Fibroblast of gingiva (primary cell): ENCODE measurements around the gene SLC22A31.
"Not testable (repeated sequence)": the region's sequence is repeated elsewhere in the genome, so short reads cannot be mapped to it uniquely, and the experiment has no call there.

Source experiments
- DNase-seq: peaks from one replicate; pipeline ENCODE4 v3.0.0-alpha.2; 2011; ENCODE audit warnings: low read depth

Gene SLC22A31

DNA sequence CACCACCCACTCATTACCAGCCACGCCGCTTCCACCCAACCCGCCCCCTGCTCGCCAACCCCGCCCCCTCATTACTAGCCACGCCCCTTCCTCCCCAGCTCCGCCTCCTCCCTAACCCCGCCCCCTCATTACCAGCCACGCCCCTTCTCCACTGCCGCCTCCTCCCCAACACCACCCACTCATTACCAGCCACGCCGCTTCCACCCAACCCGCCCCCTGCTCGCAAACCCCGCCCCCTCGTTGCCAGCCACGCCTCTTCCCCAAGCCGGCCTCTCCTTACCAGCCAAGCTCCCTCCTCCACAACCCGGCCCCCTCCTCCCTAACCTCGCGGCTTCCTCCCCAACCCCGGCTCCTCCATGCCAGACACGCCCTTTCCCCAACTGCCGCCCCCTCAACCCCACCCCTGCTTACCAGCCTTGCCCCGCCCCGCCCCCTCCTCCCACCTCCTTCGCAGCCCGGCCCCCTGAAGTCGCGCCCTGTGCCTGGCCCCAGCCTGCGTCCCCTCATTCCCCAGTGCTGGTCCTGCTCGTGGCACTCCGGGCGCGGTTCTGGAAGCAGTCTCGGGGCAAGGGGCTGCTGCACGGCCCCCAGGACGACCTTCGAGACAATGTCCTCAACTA, 7.3 kb downstream of the SLC22A31 start:
- peak; percentile 72 for DNase-seq

GRCh38 chr16:89192186-89192955, 8.0 kb downstream of the SLC22A31 start:
- DNase-seq: peak; percentile 72

GRCh38 chr16:89191901-89192185, 8.5 kb downstream of the SLC22A31 start:
- no peak for DNase-seq

GRCh38 chr16:89191033-89191900, 9.1 kb downstream of the SLC22A31 start:
- DNase-seq: no peak

DNA sequence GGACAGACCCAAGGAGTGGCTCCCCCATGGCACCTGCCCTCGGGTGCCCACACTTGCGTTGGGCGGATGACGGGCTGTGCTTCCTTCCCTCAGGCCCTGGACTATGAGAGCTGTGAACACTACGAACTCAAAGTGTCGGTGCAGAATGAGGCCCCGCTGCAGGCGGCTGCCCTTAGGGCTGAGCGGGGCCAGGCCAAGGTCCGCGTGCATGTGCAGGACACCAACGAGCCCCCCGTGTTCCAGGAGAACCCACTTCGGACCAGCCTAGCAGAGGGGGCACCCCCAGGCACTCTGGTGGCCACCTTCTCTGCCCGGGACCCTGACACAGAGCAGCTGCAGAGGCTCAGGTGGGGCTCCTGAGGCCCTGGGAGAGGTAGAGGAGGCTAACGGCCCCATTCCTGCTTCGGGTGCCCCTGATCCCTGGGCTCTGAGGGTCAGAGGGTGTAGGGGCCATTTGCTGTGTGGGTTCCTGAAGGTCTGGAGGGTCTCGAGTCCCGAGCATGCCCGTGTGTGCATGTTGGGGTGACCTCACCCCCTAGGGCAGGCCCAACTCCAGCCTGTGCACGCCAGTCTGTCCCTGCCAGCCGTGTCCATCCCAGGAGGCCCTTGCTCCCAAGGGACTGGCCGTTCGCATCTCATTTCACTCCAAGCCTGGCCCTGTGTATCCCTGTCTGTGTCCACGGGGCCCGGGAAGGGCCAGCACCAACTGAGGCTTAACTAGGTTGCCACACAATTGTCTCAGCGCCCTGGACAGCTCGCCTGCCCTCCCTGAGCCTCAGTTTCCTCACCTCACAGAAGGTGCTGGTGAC, 10.0 kb downstream of the SLC22A31 start:
- DNase-seq: no peak

GRCh38 chr16:89189358-89190025, 10.8 kb downstream of the SLC22A31 start:
- no peak for DNase-seq

DNA sequence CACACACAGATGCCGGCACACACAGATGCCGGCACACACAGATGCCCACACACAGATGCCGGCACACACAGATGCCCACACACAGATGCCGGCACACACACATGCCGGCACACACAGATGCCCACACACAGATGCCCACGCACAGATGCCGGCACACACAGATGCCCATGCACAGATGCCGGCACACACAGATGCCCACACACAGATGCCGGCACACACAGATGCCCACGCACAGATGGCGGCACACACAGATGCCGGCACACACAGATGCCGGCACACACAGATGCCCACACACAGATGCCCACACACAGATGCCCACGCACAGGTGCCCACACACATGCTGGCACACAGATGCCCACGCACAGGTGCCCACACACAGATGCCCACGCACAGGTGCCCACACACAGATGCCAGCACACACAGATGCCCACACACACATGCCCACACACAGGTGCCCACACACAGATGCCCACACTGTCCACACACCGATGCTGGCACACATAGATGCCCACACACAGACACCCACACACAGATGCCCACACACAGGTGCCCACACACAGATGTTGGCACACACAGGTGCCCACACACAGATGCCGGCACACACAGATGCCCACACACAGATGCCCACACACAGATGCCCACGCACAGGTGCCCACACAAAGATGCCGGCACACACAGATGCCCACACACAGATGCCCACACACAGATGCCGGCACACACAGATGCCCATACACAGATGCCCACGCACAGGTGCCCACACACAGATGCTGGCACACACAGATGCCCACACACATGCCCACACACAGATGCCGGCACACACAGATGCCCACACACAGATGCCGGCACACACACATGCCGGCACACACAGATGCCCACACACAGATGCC, 11.6 kb downstream of the SLC22A31 start:
- DNase-seq: not testable (repeated sequence)

GRCh38 chr16:89187770-89188392, 12.5 kb downstream of the SLC22A31 start:
- DNase-seq: no peak

- peak; percentile 20 for DNase-seq
Measured at GRCh38 chr16:89187032-89187769, 13.1 kb downstream of the SLC22A31 start.

DNA sequence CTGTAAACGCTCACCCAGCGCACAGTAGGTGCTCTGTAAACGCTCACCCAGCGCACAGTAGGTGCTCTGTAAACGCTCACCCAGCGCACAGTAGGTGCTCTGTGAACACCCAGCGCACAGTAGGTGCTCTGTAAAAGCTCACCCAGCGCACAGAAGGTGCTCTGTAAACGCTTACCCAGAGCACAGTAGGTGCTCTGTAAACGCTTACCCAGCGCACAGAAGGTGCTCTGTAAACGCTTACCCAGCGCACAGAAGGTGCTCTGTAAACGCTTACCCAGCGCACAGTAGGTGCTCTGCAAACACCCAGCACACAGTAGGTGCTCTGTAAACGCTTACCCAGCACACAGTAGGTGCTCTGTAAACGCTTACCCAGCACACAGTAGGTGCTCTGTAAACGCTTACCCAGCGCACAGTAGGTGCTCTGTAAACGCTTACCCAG, 13.7 kb downstream of the SLC22A31 start:
- not testable (repeated sequence) for DNase-seq

GRCh38 chr16:89185887-89186592, 14.3 kb downstream of the SLC22A31 start:
- not testable (repeated sequence) for DNase-seq

DNA sequence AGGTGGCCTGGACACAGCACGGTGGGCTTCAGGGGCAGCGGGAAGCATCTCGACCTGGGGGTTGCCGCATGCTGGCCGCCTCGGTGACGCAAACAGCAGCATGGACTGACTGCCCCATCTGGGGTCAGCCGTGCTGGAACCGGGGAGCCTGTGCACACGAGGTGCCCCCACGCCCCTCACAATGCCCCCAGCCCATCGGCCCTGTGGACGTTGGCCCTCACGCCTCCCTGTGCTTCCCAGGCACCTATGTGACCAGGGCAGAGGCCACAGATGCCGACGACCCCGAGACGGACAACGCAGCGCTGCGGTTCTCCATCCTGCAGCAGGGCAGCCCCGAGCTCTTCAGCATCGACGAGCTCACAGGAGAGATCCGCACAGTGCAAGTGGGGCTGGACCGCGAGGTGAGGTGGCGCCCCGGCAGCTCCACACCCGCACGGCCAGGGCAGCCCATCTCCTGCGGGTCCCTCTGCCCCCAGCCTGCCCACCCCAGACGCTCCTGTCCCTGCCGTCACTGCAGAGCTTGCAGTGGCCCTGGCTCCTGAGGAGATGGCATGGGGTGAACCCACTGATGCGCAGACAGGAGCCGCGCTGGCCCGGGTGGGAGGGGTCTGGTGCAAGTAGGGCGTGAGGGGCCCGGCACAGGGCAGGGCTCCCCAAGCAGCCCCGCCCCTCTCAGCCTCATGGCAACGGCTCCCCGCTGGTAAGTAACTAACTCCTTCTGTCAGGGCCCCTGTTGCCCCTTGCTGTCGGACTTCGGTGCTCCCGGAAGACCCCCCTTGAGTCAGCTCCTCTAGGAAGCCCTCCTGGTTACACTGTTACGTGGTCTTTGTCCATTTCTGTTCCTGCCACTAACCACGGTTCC, 15.2 kb downstream of the SLC22A31 start:
- no peak for DNase-seq

DNA sequence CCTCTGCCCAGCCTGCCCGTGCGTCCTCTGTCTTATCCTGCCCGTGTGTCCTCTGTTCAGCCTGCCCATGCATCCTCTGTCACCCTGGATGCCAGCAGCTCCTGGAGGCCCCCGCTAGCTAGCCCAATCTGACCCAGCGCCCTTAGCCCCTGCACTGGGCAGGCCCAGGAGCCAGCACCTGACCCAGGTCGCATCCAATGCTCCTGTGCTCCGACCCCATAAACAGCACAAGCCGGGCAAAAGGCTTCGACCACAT, 15.7 kb downstream of the SLC22A31 start:
- no peak for DNase-seq

DNA sequence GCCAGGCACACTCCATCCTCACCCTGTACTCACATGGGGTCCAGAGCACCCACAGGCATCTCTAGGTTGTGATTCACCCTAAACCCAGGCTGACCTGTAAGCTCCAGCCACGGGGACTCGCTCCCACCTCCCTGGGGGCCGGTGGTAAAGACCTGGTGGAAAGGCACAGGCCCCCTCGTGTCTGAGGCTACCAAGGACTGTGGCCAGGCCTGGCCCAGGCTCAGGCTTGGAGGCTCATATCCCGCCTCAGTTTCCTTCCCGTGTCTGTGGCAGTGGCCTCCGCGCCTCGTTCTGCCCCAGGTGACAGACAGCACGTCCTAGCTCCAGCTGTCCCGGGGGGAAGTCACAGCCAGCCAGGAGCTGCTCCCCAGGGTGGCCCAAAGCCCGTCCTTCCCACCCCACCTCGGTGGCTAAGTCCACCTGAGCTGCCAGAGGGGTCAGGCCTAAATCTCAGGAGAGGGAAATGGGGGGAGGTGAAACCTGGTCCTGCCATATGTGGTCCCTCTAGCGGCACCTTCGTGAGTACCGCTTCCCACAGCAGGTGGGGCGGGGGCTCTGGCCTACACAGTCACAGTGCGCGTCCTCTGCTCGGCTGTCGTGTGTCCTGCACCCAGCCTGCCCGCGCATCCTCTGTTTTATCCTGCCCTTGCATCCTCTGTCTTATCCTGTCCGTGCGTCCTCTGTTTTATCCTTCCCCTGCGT, 16.2 kb downstream of the SLC22A31 start:
- DNase-seq: no peak

- DNase-seq: no peak
Measured at GRCh38 chr16:89183463-89183862, 16.9 kb downstream of the SLC22A31 start.

DNA sequence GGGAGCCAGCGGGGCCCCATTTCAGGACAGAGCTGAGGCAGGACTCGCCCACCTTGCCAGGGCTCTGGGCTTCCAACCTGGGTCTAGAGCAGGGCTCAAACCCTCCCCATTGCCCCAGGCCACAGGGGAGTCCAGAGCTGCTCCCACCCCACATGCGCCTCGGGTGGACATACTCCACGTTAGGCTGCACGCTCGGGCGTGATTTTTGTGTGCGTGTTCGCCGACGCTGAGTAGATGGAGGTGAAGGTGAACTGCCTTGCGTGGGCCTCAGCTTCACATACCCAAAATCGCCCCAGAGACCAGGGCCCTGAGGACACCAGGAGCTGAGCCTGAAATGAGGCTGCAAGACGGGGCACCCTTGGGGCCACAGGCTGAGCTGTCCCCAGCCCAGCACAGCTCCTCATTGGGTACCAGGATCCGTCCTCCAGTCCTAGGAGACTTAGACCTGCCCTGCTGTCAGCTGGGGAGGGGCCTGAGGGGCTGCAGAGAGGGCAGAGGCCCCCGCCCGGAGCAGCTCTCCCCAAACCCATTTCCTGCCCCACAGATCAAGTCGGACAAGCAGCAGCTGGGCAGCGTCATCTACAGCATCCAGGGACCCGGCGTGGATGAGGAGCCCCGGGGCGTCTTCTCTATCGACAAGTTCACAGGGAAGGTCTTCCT, 20.6 kb downstream of the SLC22A31 start:
- no peak for DNase-seq

DNA sequence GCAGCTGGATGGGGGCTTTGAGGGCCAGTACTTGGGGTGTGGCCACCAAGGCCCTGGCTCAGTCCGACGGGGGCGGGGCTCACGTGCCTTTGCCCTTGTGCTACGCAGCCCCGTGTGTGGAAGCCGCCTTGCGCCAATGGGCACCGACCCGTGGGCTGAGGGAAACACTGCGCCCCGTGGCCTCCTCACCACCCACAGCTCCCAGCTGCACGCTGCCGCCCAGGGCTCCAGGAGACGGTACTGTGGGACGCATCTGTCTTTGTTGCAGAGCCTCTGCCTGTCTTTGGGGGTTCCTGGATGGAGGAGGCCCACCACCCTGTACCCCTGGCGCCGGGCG, 21.2 kb downstream of the SLC22A31 start:
- DNase-seq: no peak
